GM06990 (cell line): ENCODE results near the gene PDGFA.

Source experiments
- DNase-seq: peaks from one replicate; pipeline ENCODE4 v3.0.0-alpha.2; 2011; ENCODE audit not compliant: insufficient read length; ENCODE audit errors: extremely low read depth
- H3K27me3 ChIP-seq: replicated peaks from 2 replicates; pipeline ENCODE4 v1.6.0; 2011; ENCODE audit warnings: low read length; ENCODE audit not compliant: control insufficient read depth, insufficient read depth
- H3K36me3 ChIP-seq: 2 replicates; pipeline ENCODE4 v1.5.1; 2011; ENCODE audit warnings: low read length; ENCODE audit not compliant: control insufficient read depth, insufficient read depth
- H3K4me3 ChIP-seq: replicated peaks from 2 replicates; pipeline ENCODE4 v1.5.1; 2011; ENCODE audit warnings: low read depth, mild to moderate bottlenecking, control low read depth, low read length
- TF ChIP-seq, protein P1 (sequence below): IDR thresholded peaks from 2 replicates; pipeline ENCODE4 v1.5.1; 2011; ENCODE audit warnings: low read length, control low read depth, mild to moderate bottlenecking, inconsistent platforms; ENCODE audit not compliant: insufficient read depth, poor library complexity, severe bottlenecking

PDGFA gene

DNA sequence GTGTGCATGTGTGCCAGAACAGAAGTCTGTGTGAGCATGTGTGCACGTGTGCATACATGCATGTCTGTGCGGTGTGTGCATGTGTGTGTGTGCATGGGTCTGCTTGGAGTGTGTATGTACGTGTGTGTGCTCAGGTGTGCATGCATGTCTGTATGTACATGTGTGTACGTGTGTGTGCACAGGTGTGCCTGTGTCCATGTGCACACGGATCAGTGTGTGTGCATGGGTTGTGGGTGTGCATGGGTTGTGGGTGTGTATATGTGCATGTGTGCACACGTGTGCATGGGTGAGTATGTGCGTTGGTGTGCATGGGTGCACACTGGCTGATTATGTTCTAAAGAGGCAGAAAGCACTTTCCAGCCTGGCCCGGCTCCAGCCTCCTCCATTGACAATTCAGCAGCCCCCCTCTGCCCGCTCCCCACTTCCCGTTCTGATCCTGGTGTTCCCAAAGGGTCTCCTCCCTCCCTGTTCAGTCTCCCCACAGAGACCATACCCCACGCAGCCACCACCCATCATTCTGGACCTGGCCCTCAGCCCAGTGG is 44.1 kb upstream of the PDGFA start:
- H3K27me3 ChIP-seq: no peaks in the 10 kb centered on the region
- no peak overlapping the region for H3K4me3 ChIP-seq
- DNase-seq: no peak
- no peaks in the 10 kb centered on the region for H3K36me3 ChIP-seq
- TF ChIP-seq, protein P1, sequence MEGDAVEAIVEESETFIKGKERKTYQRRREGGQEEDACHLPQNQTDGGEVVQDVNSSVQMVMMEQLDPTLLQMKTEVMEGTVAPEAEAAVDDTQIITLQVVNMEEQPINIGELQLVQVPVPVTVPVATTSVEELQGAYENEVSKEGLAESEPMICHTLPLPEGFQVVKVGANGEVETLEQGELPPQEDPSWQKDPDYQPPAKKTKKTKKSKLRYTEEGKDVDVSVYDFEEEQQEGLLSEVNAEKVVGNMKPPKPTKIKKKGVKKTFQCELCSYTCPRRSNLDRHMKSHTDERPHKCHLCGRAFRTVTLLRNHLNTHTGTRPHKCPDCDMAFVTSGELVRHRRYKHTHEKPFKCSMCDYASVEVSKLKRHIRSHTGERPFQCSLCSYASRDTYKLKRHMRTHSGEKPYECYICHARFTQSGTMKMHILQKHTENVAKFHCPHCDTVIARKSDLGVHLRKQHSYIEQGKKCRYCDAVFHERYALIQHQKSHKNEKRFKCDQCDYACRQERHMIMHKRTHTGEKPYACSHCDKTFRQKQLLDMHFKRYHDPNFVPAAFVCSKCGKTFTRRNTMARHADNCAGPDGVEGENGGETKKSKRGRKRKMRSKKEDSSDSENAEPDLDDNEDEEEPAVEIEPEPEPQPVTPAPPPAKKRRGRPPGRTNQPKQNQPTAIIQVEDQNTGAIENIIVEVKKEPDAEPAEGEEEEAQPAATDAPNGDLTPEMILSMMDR: no peak

DNA sequence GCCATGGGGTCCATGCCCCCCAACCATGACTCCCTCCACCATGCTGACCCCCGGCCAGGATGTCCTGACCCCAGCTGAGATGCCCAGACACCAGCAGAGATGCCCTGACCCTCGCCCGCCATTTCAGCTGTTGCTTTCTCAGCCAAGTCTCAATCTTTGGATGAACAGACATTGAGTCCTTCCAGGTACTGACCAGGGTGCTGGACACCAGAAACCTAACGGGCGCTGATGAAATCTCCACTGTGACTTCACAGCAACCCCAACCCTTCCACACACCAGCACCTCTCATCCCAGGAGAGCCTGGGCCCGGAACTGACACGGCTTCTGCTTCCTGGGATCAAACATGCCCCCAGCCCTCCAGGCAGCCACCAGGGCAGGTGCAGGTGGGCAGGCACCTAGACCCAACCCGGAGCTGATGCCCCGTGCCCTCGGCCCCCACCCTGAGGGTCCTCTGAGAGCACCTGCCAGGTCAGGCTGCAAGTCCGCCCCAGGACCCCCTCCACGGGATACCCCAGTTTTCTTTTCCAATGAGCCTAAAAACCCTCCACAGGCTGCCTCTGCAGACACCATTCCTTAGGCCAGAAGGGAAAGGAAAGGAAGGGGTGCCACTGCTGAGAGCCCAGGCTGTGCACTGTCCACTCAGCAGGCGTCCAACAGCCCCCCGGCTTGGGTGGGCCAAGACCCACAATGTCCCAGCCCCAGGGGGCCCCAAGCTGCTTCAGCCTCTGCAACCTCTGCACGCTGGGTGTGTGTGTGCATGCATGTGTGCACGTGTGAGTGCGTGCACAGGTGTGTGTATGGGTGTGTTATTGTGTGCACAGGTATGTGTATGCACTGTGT is 43.4 kb upstream of the PDGFA start:
- Histone ChIP-seq H3K36me3 (no peaks in the 10 kb centered on the region), H3K4me3 (no peak overlapping the region)

DNA sequence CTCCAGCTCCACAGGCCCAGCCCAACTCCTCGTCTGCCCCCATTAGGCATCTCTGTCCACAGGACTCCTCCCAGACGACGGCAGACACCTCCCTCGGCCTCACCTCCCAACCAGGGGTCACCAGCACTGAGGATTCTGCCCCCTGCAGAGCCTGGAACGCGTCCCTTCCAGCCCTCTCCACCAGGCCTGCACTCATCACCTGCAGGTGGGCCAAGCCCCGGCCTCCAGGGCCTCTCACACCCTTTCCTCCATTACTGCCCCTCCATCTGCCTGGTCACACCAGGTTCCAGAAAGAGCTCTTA is 42.7 kb upstream of the PDGFA start:
- TF ChIP-seq, protein P1: no peak
- Histone ChIP-seq H3K27me3 (no peaks in the 10 kb centered on the region), H3K4me3 (no peak overlapping the region), H3K36me3 (no peaks in the 10 kb centered on the region)
- DNase-seq: no peak

More for the DNA sequence above, 43.4 kb upstream of the PDGFA start:
- TF ChIP-seq, protein P1: no peak
- H3K27me3 ChIP-seq: no peaks in the 10 kb centered on the region
- DNase-seq: no peak

DNA sequence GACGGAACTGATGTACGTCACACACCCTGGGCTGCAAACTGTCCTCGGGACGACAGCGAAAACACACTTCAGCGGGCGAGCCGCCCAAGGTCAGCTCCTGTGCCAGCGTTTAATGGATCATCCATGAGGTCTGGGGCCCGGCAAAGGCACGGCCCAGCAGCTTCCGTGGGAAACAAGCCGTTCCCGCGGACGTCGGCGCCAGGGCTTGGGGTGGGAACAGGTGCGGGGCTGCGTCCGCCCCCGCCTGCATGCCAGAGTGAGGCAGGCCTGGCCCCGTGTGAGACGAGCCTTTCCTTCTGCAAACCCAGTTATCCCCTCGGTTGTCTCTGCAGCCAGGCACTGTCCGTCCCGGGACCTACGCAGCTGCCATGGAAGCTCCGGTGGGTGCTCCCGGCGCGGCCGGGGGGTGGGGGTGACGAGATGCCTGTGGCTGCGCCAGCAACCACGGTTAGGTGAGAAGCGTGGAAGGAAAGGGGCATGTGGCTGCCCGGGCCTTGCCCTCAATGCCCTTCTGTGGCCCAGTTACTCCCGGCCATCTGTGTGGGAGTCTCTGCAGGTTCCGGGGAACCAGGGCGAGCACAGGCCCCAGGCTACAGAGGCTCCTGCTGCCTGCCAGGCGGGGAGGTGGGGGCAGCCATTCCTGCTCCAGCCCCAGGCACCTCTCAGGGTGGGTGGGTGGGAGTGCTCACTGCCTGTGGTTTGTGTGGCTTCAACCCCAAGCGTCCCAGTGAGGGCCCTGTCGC is 42.2 kb upstream of the PDGFA start:
- TF ChIP-seq, protein P1: no peak
- no peaks in the 10 kb centered on the region for H3K36me3 ChIP-seq
- no peak overlapping the region for H3K4me3 ChIP-seq
- no peaks in the 10 kb centered on the region for H3K27me3 ChIP-seq
- no peak for DNase-seq

DNA sequence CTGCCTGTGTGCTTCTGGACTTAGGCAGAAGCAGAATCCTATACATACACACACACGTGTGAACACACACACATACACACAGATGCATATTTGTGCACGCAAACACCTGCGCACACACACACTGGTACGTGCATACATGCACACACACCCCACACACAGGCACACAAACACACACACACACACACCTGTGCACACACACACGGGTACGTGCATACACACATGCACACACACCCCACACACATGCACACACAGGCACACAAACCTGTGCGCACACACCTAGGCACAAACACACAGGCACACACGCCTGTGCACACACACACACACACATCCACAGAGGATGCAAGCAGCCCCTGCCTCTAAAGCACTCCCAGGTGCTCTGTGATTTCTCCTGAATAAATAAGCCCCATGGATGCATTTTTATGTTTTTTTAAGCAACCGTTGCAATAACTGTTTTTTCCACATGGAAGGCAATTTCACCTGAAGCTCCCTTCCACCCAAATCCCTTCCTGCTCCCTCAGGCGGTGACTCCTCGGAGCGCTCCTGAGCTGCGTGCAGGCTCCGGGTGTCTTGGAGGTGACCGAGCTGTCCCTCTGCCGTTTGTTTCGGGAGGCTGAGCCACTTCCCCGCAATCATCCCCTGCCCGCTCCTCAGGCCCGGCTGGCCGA is 41.5 kb upstream of the PDGFA start:
- no peaks in the 10 kb centered on the region for H3K27me3 ChIP-seq
- TF ChIP-seq, protein P1: no peak
- no peak overlapping the region for H3K4me3 ChIP-seq
- no peak for DNase-seq
- H3K36me3 ChIP-seq: no peaks in the 10 kb centered on the region
